ENCODE results near the gene CCDC185. TPM values are rescaled to one million over a fixed set of nuclear protein-coding genes. Genes with fewer than 3 reads are reported as not detected.

The CCDC185 gene
- total RNA-seq, 2 donors from 2014 or later = not detected

DNA sequence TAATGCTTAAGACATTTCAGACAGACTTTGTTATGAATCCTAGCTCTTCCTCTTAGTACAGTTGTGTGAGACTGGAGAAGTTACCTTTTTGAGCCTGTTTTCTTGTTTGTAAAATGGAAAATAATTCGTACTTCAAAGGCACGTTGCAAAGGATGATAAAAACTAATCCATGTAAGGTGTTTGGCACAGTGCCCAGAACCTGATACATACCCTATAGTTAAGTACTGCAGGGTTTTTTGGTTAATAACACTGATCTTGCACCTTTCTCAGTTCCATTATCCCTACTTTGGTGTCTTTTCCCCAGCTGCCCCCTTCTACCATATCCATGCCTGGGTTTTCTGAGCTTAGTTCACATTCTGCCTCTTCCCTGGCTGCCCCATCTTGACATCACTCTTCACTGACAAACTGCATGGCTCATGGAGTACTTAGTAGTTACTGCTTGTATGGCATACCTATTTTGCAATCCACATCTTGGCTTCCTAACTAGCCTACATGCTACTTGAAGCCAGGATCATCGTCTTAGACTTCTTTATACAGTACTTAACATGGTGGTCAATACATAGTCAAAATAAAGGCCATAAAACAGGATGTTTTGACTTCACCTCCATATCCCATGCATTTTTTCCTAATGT lies 10.1 kb downstream of the CCDC185 start:
- Histone ChIP-seq H3K4me1 (ENCODE audit: control insufficient read depth in 1 of 2, low read depth in 2 of 2) (no peaks in the 10 kb centered on the region), H3K9me3 (no peaks in the 10 kb centered on the region), H3K4me3 (no peak overlapping the region), H3K36me3 (no peaks in the 10 kb centered on the region), H3K27ac (no peak overlapping the region), H3K27me3 (replicated peaks; ENCODE audit: insufficient read depth) (no peaks in the 10 kb centered on the region)
- TF ChIP-seq, protein P1, sequence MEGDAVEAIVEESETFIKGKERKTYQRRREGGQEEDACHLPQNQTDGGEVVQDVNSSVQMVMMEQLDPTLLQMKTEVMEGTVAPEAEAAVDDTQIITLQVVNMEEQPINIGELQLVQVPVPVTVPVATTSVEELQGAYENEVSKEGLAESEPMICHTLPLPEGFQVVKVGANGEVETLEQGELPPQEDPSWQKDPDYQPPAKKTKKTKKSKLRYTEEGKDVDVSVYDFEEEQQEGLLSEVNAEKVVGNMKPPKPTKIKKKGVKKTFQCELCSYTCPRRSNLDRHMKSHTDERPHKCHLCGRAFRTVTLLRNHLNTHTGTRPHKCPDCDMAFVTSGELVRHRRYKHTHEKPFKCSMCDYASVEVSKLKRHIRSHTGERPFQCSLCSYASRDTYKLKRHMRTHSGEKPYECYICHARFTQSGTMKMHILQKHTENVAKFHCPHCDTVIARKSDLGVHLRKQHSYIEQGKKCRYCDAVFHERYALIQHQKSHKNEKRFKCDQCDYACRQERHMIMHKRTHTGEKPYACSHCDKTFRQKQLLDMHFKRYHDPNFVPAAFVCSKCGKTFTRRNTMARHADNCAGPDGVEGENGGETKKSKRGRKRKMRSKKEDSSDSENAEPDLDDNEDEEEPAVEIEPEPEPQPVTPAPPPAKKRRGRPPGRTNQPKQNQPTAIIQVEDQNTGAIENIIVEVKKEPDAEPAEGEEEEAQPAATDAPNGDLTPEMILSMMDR (IDR thresholded peaks at IDR 0.05) = no peak
- ATAC-seq (ENCODE audit: insufficient number of reproducible peaks, low FRiP score, low read depth) (no peak), DNase-seq (ENCODE audit: low spot score) (no peak)

DNA sequence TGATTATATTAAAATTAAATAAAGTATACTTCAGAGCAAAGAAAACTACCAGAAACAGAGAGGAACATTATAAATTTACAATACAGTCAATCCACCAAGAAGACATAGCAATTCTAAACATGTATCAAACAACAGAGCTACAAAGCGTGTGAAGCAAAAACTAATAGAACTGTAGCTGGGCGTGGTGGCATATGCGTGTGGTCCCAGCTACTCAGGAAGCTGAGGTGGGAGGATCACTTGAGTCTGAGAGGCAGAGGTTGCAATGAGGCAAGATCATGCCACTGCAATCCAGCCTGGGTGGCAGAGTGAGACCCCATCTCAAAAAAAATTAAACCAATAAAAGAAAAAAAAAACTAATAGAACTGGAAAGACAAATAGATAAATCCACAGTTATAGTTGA lies 12.3 kb downstream of the CCDC185 start:
- ATAC-seq (ENCODE audit: insufficient number of reproducible peaks, low FRiP score, low read depth) (no peak), DNase-seq (ENCODE audit: low spot score) (no peak)
- Histone ChIP-seq H3K4me1 (ENCODE audit: control insufficient read depth in 1 of 2, low read depth in 2 of 2) (no peaks in the 10 kb centered on the region), H3K4me3 (no peak overlapping the region), H3K9me3 (no peaks in the 10 kb centered on the region), H3K27ac (no peak overlapping the region), H3K36me3 (no peaks in the 10 kb centered on the region), H3K27me3 (replicated peaks; ENCODE audit: insufficient read depth) (no peaks in the 10 kb centered on the region)
- TF ChIP-seq, protein P1 (IDR thresholded peaks at IDR 0.05) = no peak

DNA sequence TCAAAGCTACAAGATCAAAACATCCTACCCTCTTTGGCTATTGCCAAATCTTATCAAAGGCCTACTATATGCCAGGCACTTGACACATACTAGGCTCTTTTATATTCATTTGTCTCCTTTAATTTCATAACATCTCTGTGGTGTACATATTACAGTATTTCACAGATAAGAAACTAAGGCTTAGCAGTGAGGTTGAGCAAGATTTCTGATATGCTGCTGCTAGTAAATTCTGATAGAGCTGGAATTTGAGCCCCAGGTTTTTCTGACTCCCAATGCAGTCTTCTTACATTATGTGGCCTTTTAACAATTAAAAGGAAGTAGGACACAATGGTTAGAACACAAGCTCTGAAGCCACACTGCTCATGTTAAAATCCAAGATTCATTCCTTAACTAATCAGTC lies 16.8 kb downstream of the CCDC185 start:
- no peak for ATAC-seq (ENCODE audit: insufficient number of reproducible peaks, low FRiP score, low read depth)
- Histone ChIP-seq H3K36me3 (no peaks in the 10 kb centered on the region), H3K9me3 (no peaks in the 10 kb centered on the region), H3K27ac (no peak overlapping the region), H3K4me3 (no peak overlapping the region), H3K4me1 (ENCODE audit: control insufficient read depth in 1 of 2, low read depth in 2 of 2) (no peaks in the 10 kb centered on the region), H3K27me3 (replicated peaks; ENCODE audit: insufficient read depth) (no peaks in the 10 kb centered on the region)
- TF ChIP-seq, protein P1 (IDR thresholded peaks at IDR 0.05) = no peak
- no peak for DNase-seq (ENCODE audit: low spot score)

DNA sequence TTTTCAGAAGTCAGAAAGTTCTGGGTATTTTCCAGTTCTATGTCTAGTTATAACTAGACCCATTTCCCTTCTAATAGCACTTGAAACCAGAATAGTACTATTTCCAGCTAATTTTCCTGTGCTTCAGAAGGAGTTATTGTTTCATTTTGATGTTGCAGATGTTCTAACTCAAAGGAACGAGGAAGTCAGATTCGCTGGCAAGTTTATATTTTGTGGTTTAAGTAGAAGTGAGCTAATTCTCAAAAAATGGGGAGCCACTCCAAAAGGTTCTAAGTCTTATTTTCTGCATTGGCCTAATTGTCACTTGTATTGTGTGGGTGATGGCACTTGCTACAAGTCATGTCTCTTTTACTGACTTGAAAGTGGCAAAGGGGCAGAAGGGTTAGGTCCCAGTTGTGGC lies 18.1 kb downstream of the CCDC185 start:
- no peak for DNase-seq (ENCODE audit: low spot score)
- Histone ChIP-seq H3K27me3 (replicated peaks; ENCODE audit: insufficient read depth) (no peaks in the 10 kb centered on the region), H3K4me1 (ENCODE audit: control insufficient read depth in 1 of 2, low read depth in 2 of 2) (no peaks in the 10 kb centered on the region), H3K27ac (no peak overlapping the region), H3K4me3 (no peak overlapping the region), H3K9me3 (no peaks in the 10 kb centered on the region), H3K36me3 (no peaks in the 10 kb centered on the region)
- TF ChIP-seq, protein P1 (IDR thresholded peaks at IDR 0.05) = no peak
- ATAC-seq (ENCODE audit: insufficient number of reproducible peaks, low FRiP score, low read depth) = no peak

DNA sequence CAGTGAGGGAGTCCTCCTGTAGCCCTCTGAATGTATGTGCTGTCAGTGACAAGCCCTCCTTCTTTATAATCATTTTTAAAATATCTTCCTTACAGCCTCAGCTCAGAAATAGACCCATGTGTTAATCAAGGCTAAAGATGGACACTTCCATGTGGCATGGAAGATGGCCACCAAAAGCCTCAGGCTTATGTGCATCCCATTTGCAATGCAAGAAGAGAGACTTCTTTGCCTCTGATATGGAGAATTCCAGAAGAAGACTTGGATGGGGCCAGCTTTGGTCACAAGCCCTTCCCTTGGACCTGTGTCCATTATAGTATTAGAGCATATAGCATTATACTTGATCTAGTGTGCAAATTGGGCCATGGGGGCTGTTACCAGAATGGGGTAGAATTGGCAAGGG lies 18.5 kb downstream of the CCDC185 start:
- Histone ChIP-seq H3K27me3 (replicated peaks; ENCODE audit: insufficient read depth) (no peaks in the 10 kb centered on the region), H3K27ac (no peak overlapping the region), H3K36me3 (no peaks in the 10 kb centered on the region), H3K9me3 (no peaks in the 10 kb centered on the region), H3K4me3 (no peak overlapping the region), H3K4me1 (ENCODE audit: control insufficient read depth in 1 of 2, low read depth in 2 of 2) (no peaks in the 10 kb centered on the region)
- TF ChIP-seq, protein P1 (IDR thresholded peaks at IDR 0.05) = no peak
- no peak for ATAC-seq (ENCODE audit: insufficient number of reproducible peaks, low FRiP score, low read depth)
- no peak for DNase-seq (ENCODE audit: low spot score)

Data from thoracic aorta (tissue), 2 donors.